Endothelial cell of umbilical vein (primary cell): Measurements from ENCODE around the gene MAPK8IP3. TPM values are rescaled to one million over a fixed set of nuclear protein-coding genes. Genes with fewer than 3 reads are reported as not detected.

ENCODE experiments used
- BruUV-seq: library from RNA; stranded (reverse); fragments of 400-500 nt; replicated peaks from 2 replicates; lab custom pipeline; 2021; lab: Mats Ljungman, UMichigan
- CTCF ChIA-PET: fragments of 300-600, 350-600 bp; sonication (Branson Sonifier 250); formaldehyde crosslinking; loops from one replicate; lab custom pipeline; 2021; ENCODE audit warnings: antibody characterized with exemption, inconsistent platforms; lab: Charles Lee
- POLR2A ChIA-PET: fragments of 300-600, 350-600 bp; sonication (Branson Sonifier 250); formaldehyde crosslinking; loops from one replicate; lab custom pipeline; 2021; ENCODE audit warnings: antibody characterized with exemption, inconsistent platforms; lab: Charles Lee
- DNase-seq: peaks from one replicate; pipeline ENCODE4 v3.0.0-alpha.2; 2011; ENCODE audit warnings: low read depth, low spot score
- FAIRE-seq: peaks from 2 replicates; lab custom pipeline; 2011; peaks lifted over from hg19 to GRCh38; lab: Jason Lieb, UNC
- H2AFZ ChIP-seq: 2 replicates; pipeline ENCODE4 v1.6.0; 2012; ENCODE audit warnings: low read depth, low read length, control low read depth, inconsistent platforms
- H3K27ac ChIP-seq: 2 replicates; pipeline ENCODE4 v1.5.1; 2011; ENCODE audit warnings: low read depth, mild to moderate bottlenecking, control low read depth, low read length, moderate library complexity; ENCODE audit not compliant: insufficient read depth
- H3K27me3 ChIP-seq, 2 experiments: 2 replicates each; pipeline versions ENCODE4 v1.6.0 to v1.6.1; 2011; ENCODE audit warnings: low read length in 2 of 2, mixed read lengths in 1 of 2; ENCODE audit not compliant: control insufficient read depth in 2 of 2, insufficient read depth in 2 of 2
- H3K36me3 ChIP-seq, 2 experiments: 2 replicates in 1 of 2; 3 replicates in 1 of 2; pipeline ENCODE4 v1.5.1; 2011; ENCODE audit warnings: low read length in 2 of 2, mild to moderate bottlenecking in 1 of 2, moderate library complexity in 1 of 2; ENCODE audit not compliant: control insufficient read depth in 2 of 2, insufficient read depth in 2 of 2; ENCODE audit errors: extremely low read depth in 1 of 2
- H3K4me1 ChIP-seq: 3 replicates; pipeline ENCODE4 v1.5.1; 2011; ENCODE audit warnings: mild to moderate bottlenecking, low read length; ENCODE audit not compliant: control insufficient read depth, insufficient read depth; ENCODE audit errors: extremely low read depth
- H3K4me2 ChIP-seq: 2 replicates; pipeline ENCODE4 v1.6.1; 2011; ENCODE audit warnings: low read length, control low read depth, mixed read lengths; ENCODE audit not compliant: insufficient read depth
- H3K4me3 ChIP-seq, 3 experiments: fragments of 200-600 bp in 1 of 3; sonication (generic), shearing (Covaris generic) in 1 of 3; replicated peaks in 1 of 3; 2 replicates each; pipeline ENCODE4 v1.5.1; 2011 to 2016; ENCODE audit warnings: control low read depth in 3 of 3, low read length in 3 of 3, mild to moderate bottlenecking in 2 of 3, inconsistent platforms in 1 of 3, low read depth in 1 of 3, moderate library complexity in 1 of 3; ENCODE audit not compliant: insufficient read depth in 1 of 3
- H3K79me2 ChIP-seq: 2 replicates; pipeline ENCODE4 v1.6.0; 2012; ENCODE audit warnings: low read length, inconsistent platforms; ENCODE audit not compliant: control insufficient read depth, insufficient read depth
- H3K9ac ChIP-seq: replicated peaks from 2 replicates; pipeline ENCODE3; 2011; ENCODE audit warnings: low read length, control low read depth; ENCODE audit not compliant: insufficient read depth; ENCODE audit errors: extremely low read depth
- H3K9me1 ChIP-seq: replicated peaks from 3 replicates; pipeline ENCODE4 v1.6.0; 2011; ENCODE audit warnings: mild to moderate bottlenecking, low read length; ENCODE audit not compliant: control insufficient read depth, insufficient read depth; ENCODE audit errors: extremely low read depth
- H3K9me3 ChIP-seq: replicated peaks from 2 replicates; pipeline ENCODE4 v1.5.1; 2012; ENCODE audit warnings: low read length, inconsistent platforms; ENCODE audit not compliant: control insufficient read depth, insufficient read depth
- H4K20me1 ChIP-seq: replicated peaks from 2 replicates; pipeline ENCODE3; 2011; ENCODE audit warnings: mild to moderate bottlenecking, low read length; ENCODE audit not compliant: control insufficient read depth, insufficient read depth; ENCODE audit errors: extremely low read depth
- EZH2 ChIP-seq: IDR thresholded peaks from 2 replicates; pipeline ENCODE4 v1.6.1; 2012; ENCODE audit warnings: borderline replicate concordance, low read depth, mild to moderate bottlenecking, moderate library complexity, low read length, inconsistent platforms; ENCODE audit not compliant: severe bottlenecking
- FOS ChIP-seq: IDR thresholded peaks from 2 replicates; pipeline ENCODE4 v1.6.1; 2011; ENCODE audit warnings: mild to moderate bottlenecking, low read length, moderate library complexity, borderline replicate concordance; ENCODE audit not compliant: insufficient read depth
- GATA2 ChIP-seq: IDR thresholded peaks from 2 replicates; pipeline ENCODE4 v1.7.0; 2011; ENCODE audit warnings: low read depth, mild to moderate bottlenecking, moderate library complexity, mixed read lengths, low read length; ENCODE audit not compliant: insufficient read length, insufficient read depth
- JUN ChIP-seq: IDR thresholded peaks from 2 replicates; pipeline ENCODE4 v1.6.1; 2011; ENCODE audit warnings: borderline replicate concordance, low read depth; ENCODE audit not compliant: insufficient read length, insufficient read depth
- MYC ChIP-seq: IDR thresholded peaks from one replicate; pipeline ENCODE4 v1.6.1; 2011; ENCODE audit warnings: mild to moderate bottlenecking, low read depth, low read length
- POLR2A ChIP-seq: IDR thresholded peaks from 2 replicates; pipeline ENCODE4 v1.6.1; 2012; ENCODE audit warnings: low read depth, mild to moderate bottlenecking, control low read depth, low read length
- POLR2AphosphoS5 ChIP-seq: IDR thresholded peaks from 2 replicates; pipeline ENCODE4 v1.6.1; 2012; ENCODE audit warnings: low read depth, mild to moderate bottlenecking, control low read depth, low read length, moderate library complexity; ENCODE audit not compliant: insufficient read depth
- dilution Hi-C: fragments of 300-500 bp; cut with MboI; formaldehyde crosslinking; loops from one replicate; pipeline ENCODE4 v1.15.0; 2019; ENCODE audit warnings: low sequenced_read_pairs; ENCODE audit not compliant: extremely low pct_ligation_motif_present
- intact Hi-C: fragments of 100-400 bp; cut with micrococcal nuclease; formaldehyde crosslinking; loops from one replicate; pipeline ENCODE4 v1.10.0; 2022
- polyA plus RNA-seq, 4 experiments: library from polyadenylated mRNA; depleted of rRNA in 3 of 4; stranded (reverse) in 3 of 4; unstranded in 1 of 4; fragments of >200 nt; gene quantifications; 2 replicates each; pipeline versions ENCODE4 v1.2.1 to v1.2.3, GENCODE V29; 2011 to 2012; ENCODE audit warnings: missing spikeins in 1 of 4
- total RNA-seq: library from RNA; stranded (reverse); gene quantifications from 2 replicates; pipeline ENCODE4 v1.2.3, GENCODE V29; 2021
- TF ChIP-seq, protein P1 (sequence below), 2 donors: IDR thresholded peaks; 1 replicate in 1 of 2; 2 replicates in 1 of 2; pipeline ENCODE4 v1.5.1; 2011; ENCODE audit warnings: low read length in 2 of 2, mild to moderate bottlenecking in 2 of 2, moderate library complexity in 2 of 2, control low read depth in 1 of 2, inconsistent platforms in 1 of 2, low read depth in 1 of 2; ENCODE audit not compliant: insufficient read depth in 1 of 2; ENCODE audit errors: extremely low read depth in 1 of 2
- TF ChIP-seq, protein P2 (sequence below): IDR thresholded peaks from 2 replicates; pipeline ENCODE4 v1.6.1; 2011; ENCODE audit not compliant: insufficient read depth, insufficient read length

Gene MAPK8IP3
- total and polyA plus RNA-seq, 2 donors (not counting 3 experiments of a cell fraction or from before 2014, with no cell fraction given), result 40.7 to 92.2 TPM

DNA sequence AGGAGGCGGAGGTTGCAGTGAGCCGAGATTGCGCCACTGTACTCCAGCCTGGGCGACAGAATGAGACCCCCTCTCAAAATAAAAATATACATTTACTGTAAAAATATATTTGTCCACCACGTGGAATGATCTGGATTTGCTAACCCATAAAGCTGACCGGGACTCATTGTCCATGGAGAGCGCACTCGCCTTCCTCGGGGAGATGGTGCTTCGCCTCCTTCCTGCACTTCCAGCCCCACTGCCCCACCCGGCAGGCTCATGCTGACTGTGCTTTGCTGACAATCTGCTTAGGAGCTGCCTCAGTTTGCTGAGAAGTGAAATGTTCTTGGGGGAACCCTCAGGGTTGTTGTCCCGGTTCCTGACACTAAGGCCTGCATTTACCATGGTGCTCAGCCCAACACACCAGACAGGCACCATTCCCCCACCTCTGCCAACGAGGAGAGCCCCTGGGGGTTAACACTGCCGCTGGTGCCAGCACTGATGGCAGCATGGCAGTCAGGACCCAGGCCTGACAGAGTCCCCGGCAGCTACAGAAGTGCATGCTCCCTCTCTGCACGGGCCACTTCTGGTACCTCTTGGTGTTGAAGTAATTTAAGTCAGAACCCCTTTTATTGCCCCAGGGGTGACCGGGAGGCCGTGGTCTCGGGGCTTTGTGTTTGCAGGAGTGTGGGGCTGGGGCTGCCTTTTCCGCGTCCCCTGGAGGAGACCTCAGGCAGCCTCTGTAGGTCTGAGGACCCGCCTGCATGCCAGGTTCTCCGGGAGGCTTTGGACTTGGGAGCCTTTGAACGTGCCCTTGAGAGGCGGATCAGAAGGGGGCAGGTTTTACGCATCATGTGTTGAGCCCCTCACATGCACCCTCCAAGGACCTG, 79.2 kb downstream of the MAPK8IP3 start:
- ChIA-PET CTCF (no interaction called here), POLR2A (no interaction called here)
- H3K9me3 ChIP-seq, result no peaks in the 10 kb centered on the region
- H3K4me2 ChIP-seq, result no peak overlapping the region
- H3K27me3 ChIP-seq, result no peaks in the 10 kb centered on the region
- no peaks in the 10 kb centered on the region for H3K9me1 ChIP-seq
- H3K9ac ChIP-seq, result no peak overlapping the region
- H3K79me2 ChIP-seq, result peaks cover 25% of the 10 kb centered on the region
- no peak overlapping the region for H3K4me3 ChIP-seq
- peaks cover 14% of the 10 kb centered on the region for H3K4me1 ChIP-seq
- intact Hi-C loops, result loop anchor here (5.0 to 10.0 kb wide), 2 partner anchors 363 to 480 kb away; partner anchors contain the start of genes UBE2I and UQCC4
- no peaks in the 10 kb centered on the region for H4K20me1 ChIP-seq
- H3K36me3 ChIP-seq, result peaks cover 0 to 26% of the 10 kb centered on the region in 2 experiments
- BruUV-seq, result no TSS peak
- TF ChIP-seq, protein P1, sequence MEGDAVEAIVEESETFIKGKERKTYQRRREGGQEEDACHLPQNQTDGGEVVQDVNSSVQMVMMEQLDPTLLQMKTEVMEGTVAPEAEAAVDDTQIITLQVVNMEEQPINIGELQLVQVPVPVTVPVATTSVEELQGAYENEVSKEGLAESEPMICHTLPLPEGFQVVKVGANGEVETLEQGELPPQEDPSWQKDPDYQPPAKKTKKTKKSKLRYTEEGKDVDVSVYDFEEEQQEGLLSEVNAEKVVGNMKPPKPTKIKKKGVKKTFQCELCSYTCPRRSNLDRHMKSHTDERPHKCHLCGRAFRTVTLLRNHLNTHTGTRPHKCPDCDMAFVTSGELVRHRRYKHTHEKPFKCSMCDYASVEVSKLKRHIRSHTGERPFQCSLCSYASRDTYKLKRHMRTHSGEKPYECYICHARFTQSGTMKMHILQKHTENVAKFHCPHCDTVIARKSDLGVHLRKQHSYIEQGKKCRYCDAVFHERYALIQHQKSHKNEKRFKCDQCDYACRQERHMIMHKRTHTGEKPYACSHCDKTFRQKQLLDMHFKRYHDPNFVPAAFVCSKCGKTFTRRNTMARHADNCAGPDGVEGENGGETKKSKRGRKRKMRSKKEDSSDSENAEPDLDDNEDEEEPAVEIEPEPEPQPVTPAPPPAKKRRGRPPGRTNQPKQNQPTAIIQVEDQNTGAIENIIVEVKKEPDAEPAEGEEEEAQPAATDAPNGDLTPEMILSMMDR (IDR thresholded peaks at IDR 0.05; ENCODE audit: extremely low read depth in 1 of 2, insufficient read depth in 1 of 2, low read depth in 1 of 2, low read length in 2 of 2), result no peak
- TF ChIP-seq POLR2AphosphoS5 (no peak), EZH2 (no peak), GATA2 (no peak), FOS (no peak), MYC (no peak), JUN (no peak), POLR2A (no peak)
- TF ChIP-seq, protein P2, sequence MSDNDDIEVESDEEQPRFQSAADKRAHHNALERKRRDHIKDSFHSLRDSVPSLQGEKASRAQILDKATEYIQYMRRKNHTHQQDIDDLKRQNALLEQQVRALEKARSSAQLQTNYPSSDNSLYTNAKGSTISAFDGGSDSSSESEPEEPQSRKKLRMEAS, result no peak
- H3K27ac ChIP-seq, result no peak overlapping the region
- dilution Hi-C loops, result no loop called here
- FAIRE-seq (no peak), DNase-seq (no peak)
- no peak overlapping the region for H2AFZ ChIP-seq
